H1 (cell line): Measurements from ENCODE around the gene SLC2A1.

Experiments used
- EP300 ChIP-seq, 2 experiments: IDR thresholded peaks; 1 replicate in 1 of 2; 2 replicates in 1 of 2; pipeline ENCODE4 v1.6.1; 2011 to 2012; ENCODE audit warnings: low read depth in 2 of 2, low read length in 2 of 2, mild to moderate bottlenecking in 2 of 2, borderline replicate concordance in 1 of 2, inconsistent platforms in 1 of 2, moderate library complexity in 1 of 2
- EZH2 ChIP-seq: fragments of 200-600 bp; sonication (generic); IDR thresholded peaks from 2 replicates; pipeline ENCODE4 v1.7.1; 2012; ENCODE audit warnings: low read depth, mild to moderate bottlenecking, moderate library complexity, low read length, inconsistent platforms; ENCODE audit not compliant: severe bottlenecking
- FOSL1 ChIP-seq: IDR thresholded peaks from 2 replicates; pipeline ENCODE4 v1.6.1; 2011; ENCODE audit warnings: mild to moderate bottlenecking, low read depth, low read length, moderate library complexity; ENCODE audit not compliant: insufficient read depth
- JUND ChIP-seq: IDR thresholded peaks from 2 replicates; pipeline ENCODE4 v1.6.1; 2011; ENCODE audit warnings: mild to moderate bottlenecking, improper control_type of control experiment, low read length
- KDM1A ChIP-seq: fragments of 200-600, 300-600 bp; sonication (generic); IDR thresholded peaks from 2 replicates; pipeline ENCODE4 v1.7.1; 2016; ENCODE audit warnings: mild to moderate bottlenecking, low read length, borderline replicate concordance
- POLR2A ChIP-seq, 2 experiments: IDR thresholded peaks; 1 replicate in 1 of 2; 2 replicates in 1 of 2; pipeline ENCODE4 v1.6.1; 2011; ENCODE audit warnings: low read depth in 2 of 2, low read length in 2 of 2, mild to moderate bottlenecking in 2 of 2; ENCODE audit errors: control extremely low read depth in 1 of 2
- POLR2AphosphoS5 ChIP-seq: IDR thresholded peaks from 2 replicates; pipeline ENCODE4 v1.6.1; 2011; ENCODE audit warnings: low read depth, low read length
- SAP30 ChIP-seq: fragments of 300-600 bp; sonication (generic); IDR thresholded peaks from 2 replicates; pipeline ENCODE4 v1.7.1; 2012; ENCODE audit warnings: low read length, moderate library complexity, mild to moderate bottlenecking, inconsistent platforms; ENCODE audit not compliant: insufficient read depth, insufficient replicate concordance
- SP1 ChIP-seq: IDR thresholded peaks from 2 replicates; pipeline ENCODE4 v1.6.1; 2011; ENCODE audit warnings: low read depth, low read length
- TAF1 ChIP-seq: IDR thresholded peaks from 2 replicates; pipeline ENCODE4 v1.6.1; 2011; ENCODE audit warnings: mild to moderate bottlenecking, low read depth, low read length
- TF ChIP-seq, protein P1 (sequence below), 3 experiments: IDR thresholded peaks; 1 replicate in 2 of 3; 2 replicates in 1 of 3; pipeline versions ENCODE4 v1.5.1 to v1.6.1; 2011; ENCODE audit warnings: low read length in 3 of 3, mild to moderate bottlenecking in 3 of 3, inconsistent platforms in 2 of 3, low read depth in 1 of 3, moderate library complexity in 1 of 3; ENCODE audit not compliant: insufficient read depth in 1 of 3; ENCODE audit errors: control extremely low read depth in 1 of 3
- TF ChIP-seq, protein P2 (sequence below): IDR thresholded peaks from 2 replicates; pipeline ENCODE4 v1.6.1; 2011; ENCODE audit warnings: low read length, improper control_type of control experiment

DNA sequence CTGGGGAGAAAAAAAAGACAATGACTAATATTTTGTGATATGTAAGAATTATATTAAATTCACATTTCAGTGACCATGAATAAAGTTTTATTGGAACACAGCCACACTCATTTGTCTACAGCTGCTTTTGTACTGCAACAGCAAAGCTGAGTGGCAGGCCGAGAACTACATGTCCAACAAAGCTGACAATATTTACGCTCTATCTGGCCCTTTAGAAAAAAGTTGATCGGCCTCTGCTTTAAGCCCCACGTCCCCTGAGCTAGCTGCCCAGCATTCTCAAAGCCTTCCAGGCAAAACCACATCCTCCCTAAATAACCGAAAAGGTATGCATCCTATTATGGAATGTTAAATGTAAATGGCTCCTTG is 8.6 kb downstream of the SLC2A1 start:
- TF ChIP-seq SAP30 (no peak), POLR2AphosphoS5 (no peak), JUND (no peak), SP1 (no peak), EP300 (IDR thresholded peaks at IDR 0.05; ENCODE audit: borderline replicate concordance in 1 of 2, low read depth in 2 of 2, low read length in 2 of 2) (no peak), KDM1A (no peak), EZH2 (no peak), TAF1 (no peak), FOSL1 (no peak), POLR2A (IDR thresholded peaks at IDR 0.05; ENCODE audit: control extremely low read depth in 1 of 2, low read depth in 2 of 2, low read length in 2 of 2) (no peak)
- TF ChIP-seq, protein P1, sequence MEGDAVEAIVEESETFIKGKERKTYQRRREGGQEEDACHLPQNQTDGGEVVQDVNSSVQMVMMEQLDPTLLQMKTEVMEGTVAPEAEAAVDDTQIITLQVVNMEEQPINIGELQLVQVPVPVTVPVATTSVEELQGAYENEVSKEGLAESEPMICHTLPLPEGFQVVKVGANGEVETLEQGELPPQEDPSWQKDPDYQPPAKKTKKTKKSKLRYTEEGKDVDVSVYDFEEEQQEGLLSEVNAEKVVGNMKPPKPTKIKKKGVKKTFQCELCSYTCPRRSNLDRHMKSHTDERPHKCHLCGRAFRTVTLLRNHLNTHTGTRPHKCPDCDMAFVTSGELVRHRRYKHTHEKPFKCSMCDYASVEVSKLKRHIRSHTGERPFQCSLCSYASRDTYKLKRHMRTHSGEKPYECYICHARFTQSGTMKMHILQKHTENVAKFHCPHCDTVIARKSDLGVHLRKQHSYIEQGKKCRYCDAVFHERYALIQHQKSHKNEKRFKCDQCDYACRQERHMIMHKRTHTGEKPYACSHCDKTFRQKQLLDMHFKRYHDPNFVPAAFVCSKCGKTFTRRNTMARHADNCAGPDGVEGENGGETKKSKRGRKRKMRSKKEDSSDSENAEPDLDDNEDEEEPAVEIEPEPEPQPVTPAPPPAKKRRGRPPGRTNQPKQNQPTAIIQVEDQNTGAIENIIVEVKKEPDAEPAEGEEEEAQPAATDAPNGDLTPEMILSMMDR (IDR thresholded peaks at IDR 0.05; ENCODE audit: control extremely low read depth in 1 of 3, insufficient read depth in 1 of 3, low read depth in 1 of 3, low read length in 3 of 3), result no peak
- TF ChIP-seq, protein P2, sequence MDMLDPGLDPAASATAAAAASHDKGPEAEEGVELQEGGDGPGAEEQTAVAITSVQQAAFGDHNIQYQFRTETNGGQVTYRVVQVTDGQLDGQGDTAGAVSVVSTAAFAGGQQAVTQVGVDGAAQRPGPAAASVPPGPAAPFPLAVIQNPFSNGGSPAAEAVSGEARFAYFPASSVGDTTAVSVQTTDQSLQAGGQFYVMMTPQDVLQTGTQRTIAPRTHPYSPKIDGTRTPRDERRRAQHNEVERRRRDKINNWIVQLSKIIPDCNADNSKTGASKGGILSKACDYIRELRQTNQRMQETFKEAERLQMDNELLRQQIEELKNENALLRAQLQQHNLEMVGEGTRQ, result no peak
